Activated CD4-positive, alpha-beta T cell treated with anti-CD3 and anti-CD28 coated beads, Interleukin-2, amount 50 U/mL, for 4 hours (primary cell): ENCODE measurements around the gene GPR132.

Source experiments
- DNase-seq, 2 experiments: peaks; one replicate each; pipeline ENCODE4 v3.0.0-alpha.2; 2020

The GPR132 gene

DNA sequence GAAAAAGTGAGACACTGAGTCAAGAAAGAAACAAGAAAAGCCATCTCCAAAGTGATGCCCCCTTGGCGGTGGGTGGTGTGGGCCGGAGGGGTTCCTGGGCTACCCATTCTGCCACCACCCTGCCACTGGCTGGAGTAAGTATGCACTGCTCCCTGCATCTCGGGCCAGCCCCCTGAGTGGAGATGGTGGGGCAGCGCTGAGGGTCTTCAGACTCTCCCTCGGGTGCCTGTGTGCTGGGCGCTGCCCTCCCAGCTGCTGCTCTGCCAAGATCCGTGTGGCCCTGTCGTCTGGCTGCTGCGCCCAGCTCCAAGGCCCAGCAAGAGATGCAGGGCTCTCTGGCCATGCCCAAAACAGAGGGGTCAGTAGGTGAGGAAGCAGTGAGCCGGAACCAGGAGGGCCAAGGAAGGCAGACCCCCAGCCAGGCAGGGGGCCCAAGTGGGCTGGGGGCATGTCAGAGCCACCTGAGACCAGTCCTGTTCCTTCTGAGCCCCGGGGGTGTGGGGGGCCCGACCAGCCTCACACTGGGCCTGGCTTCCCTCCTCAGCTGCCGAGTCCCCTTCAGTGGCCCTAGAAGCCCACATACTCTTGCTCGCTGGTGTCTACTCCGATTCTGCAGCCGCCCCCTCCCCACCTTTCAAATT lies 5.2 kb downstream of the GPR132 start:
- no peak for DNase-seq

DNA sequence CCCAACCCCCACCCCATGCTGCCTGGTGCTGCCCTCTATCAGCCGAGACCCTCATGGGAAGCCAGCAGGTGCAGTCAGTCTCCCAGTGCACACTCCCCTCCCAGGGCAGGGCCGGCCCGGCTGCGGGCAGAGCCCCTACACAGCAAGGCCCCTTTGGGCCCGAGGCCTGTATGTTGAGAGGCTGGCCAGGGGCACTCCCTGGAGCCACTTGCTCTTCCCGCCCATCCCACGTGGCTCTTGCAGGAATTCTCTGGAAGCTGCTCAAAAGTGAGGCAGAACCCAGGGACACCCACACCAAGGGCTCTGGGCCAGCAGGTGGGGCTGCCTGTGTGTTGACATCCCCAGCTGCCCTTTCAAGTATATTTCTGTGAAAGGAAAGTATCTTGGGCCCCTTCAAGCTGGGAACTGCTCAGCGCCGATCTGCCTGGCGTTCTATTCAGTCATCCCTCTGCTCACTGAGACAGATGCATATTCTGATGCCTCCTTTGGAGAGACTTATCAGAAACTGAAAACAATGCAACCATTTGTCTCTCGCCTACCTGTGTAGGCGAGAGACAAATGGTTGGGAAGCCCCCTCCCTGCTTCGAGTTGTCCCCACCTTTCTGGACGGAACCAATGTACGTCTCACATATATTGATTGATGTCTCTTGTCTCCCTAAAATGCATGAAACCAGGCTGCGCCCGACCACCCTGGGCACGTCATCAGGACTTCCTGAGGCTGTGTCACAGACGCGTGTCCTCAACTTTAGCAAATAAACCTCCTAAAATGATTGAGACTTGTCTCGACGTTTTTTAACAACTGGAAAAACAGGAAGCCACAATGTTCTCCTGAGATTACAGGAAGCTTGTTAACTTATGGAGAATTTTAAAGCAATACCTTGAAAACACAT lies 6.0 kb downstream of the GPR132 start:
- peak in 1 of 2 experiments; percentile 44 for DNase-seq

DNA sequence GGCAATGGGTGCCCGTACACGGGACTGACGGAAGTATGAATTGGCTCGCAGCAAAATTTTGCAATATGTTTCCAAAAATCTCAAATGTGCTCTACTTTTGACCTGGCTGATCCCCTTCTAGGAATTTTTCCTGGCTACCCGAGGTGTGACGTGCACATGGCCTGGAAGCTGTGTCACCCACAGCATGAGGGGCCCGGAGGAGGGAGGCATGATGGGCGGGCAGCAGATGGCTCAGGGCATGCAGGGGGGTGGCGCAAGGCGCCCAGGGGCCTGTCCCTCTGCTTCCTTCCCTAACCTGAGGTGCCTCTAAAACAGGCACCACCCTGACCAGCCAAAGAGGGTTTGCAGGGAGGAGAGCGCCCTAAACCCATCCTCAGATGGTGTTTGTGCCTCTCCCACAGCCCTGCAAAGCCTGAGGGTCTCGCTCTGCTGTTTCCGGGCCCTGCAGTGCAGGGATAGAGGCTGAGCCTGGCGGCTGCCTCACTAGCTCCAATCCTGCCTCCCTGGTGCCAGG lies 6.7 kb downstream of the GPR132 start:
- no peak for DNase-seq

DNA sequence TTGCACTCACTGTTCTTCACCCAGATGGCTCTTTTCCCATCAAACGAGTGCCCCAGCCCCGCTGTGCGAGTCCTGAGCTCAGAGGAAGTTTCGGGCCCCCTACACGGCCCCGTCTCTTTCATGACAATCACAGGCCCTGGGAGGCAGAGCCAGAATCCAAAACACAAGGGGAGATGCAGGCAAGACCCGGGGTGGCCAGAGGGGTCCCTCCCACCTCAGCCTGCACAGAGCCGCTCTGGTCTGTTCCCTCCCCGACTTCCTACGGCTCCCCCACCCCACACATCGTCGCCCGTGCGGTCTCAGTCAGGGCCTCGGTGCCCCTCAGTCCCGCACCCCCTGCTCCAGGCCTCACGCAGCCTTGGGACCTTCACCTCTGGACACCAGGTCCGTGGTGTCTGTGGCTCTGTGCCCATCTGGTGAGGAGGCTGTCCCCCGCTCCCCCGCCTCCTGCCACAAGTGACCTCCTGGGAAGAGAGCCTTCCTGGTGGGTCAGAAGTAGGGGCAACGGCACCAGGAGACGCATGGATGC lies 8.9 kb downstream of the GPR132 start:
- no peak for DNase-seq

DNA sequence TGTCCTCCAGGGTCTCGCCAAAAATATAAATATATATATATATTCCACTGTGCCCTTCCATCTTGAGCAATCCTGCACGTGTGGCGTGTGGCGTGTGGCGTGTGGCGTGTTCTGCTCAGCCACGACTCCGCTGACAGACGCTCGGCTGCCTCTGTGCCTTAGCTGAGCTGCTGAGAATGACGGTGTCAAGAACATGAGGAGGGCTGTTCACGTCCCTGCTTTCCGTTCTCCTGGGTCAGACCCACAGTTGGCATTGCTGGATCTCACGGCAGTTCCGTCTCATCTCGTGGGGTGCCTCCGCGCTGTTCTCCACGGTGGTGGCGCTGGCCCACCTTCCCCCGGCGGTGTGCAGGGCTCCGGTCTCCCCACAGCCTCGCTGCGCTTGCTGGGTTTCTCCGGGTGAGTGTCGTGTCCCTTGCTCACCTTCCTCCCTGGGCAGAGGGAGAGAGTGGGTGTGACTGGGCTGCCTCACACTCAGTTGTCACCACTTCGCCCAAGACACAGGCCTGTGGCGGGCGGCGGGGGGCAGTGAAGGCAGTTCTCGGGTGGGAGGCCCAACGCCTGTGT lies 9.4 kb downstream of the GPR132 start:
- no peak for DNase-seq

DNA sequence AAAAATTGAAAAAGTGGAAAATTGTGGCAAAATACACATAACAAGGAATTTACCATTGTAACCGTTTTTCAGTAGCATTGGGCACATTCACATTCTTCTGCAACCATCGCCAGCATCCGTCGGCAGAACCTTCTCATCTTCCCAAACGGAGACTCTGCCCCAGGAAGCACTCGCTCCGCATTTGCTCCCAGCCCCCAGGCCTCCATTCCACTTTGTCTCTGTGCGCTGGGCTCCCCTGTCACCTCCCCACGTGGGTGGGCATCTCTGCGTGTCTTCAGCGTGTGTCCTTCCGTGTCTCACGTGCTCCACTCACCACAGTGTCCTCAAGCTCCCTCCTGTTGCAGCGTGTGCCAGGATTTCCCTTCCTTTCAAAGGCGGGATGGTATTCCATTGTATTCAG lies 9.9 kb downstream of the GPR132 start:
- DNase-seq, result no peak

DNA sequence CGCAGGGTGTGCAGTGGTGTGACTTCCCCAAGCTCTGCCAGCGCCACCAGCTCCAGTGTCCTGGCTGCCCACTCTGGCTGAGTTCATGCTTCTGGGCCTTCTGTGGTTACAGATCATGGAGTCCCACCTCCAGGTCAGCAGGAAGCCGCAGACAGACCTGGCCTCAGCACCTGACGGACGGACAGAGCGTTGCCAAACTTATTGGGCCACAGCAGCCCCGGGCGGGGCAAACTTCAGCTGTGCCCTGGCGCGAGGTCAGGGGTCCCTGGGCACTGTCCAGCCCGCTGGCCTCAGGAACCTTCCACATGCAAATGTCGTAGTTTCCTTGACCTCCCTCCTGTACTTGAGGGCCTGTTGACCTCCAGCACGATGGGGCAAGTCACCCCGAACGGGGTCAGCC lies 11.2 kb downstream of the GPR132 start:
- DNase-seq, result no peak

DNA sequence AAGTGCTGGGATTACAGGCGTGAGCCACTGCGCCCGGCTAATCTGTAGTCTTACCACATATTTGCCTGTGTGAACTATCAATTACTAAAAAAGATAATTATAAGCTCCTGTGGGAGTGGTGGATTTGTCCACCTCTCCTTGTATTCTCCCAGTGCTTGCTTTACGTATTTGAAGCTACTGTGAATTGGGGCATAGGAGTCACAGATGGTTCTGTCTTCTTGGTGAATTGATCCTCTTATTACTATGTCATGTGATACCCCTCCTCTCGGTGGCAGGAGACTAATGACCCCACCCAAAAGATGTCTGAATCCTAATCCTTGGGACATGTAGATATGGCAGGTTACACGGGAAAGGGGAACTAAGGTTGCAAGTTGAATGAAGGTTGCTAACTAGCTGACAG lies 11.8 kb downstream of the GPR132 start:
- DNase-seq, result no peak

DNA sequence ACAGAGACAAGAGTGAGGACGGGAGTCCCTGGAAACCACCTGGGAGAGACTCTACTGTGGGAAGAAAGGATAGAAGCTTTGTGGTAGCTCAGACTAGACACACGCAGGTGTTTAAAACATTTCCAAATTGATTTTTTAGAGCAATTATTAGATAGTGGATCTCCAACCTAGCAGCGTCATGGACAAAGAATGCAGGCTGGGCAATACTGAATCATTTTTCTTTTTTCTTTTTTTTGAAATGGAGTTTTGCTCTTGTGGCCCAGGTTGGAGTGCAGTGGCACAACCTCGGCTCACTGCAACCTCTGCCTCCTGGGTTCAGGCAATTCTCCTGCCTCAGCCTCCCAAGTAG lies 13.1 kb downstream of the GPR132 start:
- DNase-seq, result no peak

DNA sequence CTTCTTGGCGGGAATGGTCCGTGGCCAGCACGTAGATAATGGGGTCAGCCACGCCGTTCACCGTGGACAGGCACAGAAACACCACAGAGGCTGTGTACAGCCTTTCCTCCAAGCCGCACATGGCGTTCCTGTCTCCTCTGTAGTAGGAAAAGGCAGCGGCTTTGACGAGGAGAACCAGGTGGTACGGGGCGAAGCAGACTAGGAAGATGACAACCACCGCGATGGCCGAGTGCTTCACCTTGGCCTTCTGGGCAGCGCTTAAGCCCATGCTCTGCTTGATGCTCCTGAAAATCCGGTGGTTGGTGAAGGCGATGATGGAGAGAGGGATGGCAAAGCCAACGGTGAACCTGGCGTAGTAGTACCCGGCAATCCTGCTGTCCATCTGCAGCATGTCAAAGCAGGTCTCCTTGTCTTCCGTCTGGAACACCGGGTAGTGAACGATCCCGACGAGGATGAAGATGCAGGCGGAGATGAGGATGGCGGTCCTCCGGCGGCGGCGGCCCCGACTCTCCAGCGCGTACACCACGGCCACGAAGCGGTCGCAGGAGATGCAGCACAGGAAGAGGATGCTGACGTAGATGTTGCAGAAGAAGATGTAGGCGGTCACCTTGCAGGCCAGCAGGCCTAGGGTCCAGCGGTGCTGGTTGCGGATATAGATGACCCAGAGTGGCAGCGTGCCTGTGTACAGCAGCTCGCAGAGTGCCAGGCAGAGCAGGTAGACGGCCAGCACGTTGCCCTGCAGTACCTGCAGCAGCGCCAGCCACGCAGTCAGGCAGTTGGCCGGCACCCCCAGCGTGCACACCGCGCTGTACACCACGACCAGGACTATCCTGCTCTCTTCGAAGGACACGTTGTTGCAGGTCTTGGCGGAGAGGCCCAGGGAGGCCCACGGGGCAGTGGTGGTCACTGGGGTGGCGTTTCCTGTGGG lies 13.8 kb downstream of the GPR132 start:
- no peak for DNase-seq

DNA sequence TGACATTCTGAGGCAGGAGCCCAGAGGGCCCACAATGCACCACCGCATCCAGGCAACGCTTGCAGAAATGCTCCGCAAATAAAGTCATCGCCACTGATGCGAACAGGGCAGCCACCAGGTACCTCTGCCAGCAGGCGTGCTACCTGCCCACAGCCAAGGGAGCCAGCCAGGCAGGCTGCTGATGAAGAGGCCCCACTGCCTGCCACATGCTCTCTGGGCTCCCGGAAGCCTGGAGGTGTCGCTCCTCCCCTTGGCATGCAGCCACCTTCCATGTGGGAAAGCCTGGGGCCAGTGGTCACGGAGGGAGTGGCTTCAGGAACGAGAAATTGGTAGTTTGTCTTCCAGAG lies 14.7 kb downstream of the GPR132 start:
- no peak for DNase-seq

DNA sequence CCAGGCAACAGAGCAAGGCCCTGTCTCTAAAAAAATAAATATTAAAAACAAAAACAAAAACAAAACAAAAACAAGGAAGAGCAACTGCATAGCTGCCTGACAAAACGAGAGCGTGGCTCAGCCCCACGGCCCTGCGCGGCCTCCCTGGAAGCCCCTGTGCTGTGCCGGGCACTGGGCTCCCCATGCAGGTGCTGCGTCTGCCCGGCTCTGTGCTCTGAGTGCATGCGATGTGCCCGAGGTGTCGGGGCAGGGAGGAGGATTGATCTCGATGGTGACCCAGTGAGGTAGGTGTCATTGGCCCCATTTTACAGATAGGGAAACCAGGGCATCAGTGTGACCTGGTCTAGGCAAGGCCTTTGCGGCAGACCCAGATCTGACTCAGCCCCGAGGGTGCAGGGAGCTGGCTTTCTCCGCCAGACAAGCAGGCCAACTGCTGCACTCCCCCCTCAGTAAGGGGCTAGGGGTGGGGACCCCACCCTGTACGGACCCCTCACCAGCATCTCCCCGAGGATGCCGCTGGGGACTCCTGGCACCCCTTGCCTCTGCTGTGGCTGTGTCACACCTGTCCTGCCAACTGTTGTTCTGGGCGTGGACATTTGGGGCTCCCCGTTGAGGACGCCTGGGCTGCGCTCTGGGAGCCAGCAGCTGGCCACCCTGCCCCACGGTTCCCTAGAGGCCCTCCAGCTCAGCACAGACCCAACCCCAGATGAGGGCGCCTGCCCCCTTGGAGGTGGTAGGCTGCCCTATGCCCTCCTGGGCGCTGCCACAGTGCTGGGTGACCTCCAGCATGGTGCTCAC lies 15.3 kb downstream of the GPR132 start:
- DNase-seq, result no peak

DNA sequence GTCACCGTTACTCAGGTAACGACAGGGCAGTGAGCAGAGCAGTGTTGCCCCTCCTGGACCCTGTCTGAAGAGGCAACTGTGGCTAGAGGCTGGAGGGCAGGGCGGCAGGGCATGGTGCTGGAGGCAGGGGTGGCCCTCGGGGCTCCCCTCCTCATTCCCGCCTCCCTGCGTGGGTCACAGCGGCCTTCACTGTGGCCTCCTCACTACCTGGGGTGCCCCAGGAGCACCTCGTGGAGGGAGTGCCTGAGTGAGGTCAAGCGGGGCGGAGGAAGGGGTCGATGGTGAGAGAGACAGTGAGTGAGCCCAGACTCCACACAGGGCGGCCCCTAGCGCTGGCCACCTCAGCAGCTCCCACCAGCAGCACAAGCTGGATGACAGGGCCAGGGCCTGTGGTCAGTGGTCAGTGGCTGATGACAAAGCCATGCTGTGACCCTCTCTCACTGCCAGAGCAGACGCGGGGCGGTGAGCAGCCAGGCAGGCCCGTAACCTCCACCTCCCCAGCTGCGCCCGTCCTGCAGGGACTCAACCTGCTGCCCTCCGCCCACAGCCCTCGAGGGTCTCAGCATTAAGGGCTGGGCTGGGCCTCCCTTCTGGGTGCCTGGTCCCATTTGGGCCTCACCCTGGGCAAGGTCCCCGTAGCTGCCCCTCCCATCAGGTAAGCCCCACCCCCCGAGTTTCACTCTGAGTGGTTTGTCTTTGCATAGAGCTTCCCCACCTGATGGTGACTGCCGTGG lies 17.8 kb downstream of the GPR132 start:
- DNase-seq, result no peak

DNA sequence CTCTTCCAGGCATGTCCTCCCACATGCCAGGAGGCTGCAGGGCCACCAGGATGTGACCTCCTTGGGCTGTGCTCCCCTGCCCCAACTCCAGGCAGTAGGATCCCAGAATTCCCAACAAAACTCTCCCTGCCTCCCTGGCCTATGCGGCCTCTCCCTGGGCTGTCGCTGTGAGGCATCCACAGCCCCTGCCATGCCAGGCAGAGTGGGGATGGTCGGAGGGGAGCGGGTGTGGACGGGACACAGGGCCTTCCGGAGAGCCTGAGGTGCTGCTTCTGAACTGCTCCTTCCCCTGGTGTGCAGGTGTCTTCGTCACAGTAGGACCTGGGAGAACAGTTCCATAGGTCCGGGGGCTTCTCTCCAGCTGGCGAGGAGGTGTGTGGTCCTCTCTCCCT lies 18.3 kb downstream of the GPR132 start:
- no peak for DNase-seq

DNA sequence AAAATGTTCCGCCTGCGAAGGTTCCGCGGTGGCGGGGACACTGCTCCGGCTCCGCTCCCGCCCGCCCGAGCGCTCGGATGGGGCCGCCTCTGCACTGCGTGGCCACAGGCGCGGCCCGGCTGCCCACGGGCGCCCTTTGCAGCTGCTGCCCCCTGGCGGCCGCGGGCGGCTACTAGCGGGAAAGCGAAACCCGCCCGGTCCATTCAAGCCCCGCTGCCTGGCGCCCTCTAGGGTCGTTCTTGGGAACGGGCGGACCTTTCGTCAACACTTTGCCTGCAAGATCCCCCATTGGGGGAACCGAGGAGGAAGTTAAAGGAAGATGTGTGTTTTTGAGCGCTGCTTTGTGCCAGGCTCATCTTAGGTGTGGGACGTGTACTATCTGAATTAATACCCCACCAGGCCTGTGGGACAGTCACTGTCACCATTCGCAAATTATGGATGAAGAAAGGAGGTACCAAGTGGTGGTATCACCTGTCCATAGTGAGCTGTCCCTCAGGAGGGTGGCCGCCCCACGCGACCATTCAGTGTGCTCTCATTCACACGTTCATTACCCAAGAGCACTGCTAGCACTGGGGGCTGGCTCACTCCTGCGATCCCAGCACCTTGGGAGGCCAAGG lies 19.4 kb downstream of the GPR132 start:
- DNase-seq, result peak; percentile 91

DNA sequence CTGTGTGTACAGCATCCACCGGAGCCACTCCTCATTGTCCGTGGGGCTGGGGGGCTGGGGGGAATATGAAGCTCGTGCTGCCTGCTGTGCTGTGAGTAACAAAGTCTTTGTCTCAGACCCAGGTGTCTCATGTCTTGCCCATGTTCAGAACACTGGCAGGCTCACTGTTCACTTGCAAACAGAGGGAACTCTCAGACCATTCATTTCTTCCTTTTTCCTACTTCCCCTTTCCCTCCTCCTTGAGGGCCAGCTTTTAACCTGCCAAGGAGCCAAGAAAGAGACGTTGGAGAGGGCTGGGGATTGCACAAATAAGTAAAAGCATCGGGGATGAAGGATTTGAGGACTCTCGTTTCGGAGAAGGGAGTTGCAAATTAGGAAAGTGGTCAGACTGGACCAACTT lies 21.6 kb downstream of the GPR132 start:
- DNase-seq, result no peak

DNA sequence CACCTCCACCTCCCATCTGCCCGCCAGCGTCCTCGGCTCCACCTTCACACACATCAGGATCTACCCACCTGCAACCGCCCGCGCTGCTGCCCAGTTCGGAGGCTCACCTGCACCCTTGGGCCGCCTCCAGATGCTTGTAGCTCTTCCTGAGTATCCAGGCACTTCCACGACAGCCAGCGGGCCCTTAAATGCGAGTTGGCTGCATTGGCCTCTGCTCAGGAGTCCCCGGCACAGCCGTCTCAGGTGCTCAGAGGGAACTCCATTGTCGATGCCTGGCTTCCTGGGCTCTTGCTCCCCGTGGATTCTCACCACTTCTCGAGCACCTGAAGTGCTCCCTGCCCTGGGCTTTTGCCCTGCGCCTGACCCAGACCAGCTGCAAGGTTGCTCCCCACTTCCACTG lies 22.4 kb downstream of the GPR132 start:
- no peak for DNase-seq

DNA sequence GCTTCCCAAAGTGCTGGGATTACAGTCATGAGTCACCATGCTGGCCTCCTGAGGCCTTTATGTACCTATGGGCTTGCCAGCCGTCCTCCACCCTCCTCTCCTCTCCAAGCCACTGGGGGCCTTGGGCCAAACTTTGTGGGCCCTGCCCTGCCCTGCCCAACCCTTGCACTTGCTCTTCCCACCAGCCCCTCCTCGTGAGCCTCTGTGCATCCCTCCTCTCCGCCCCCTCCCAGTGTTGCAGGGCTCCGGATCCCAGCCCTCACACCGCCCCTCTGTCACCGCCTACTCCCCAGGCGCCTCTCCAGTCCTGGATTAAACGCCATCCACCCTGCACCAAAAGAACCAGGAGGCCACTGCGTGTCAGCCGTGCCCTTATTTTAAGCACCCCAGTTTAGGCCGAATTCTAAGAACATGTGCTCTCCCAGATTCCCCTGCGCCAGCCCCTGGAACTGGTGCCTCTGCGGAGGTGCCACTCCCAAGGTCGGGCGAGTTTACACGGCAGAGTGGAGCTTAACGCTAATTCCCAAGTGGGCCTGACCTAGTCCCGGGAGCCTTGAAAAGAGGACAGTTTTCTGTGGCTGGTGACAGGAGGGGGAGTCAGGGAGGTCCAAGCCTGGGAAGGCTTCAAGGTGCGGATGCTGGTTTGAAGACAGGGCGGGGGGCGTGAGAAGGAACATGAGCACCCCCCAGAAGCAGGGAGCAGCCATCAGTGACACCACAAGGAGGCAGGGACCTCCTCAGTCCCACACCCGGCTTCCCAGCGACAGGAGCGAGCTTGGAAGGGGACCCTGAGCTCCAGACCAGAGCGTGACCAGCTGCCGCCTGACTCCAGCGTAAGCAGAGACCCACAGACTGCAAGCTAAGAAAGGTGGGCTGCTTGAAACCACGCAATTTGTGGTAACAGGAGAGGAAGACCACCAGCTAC lies 23.1 kb downstream of the GPR132 start:
- DNase-seq, result no peak

DNA sequence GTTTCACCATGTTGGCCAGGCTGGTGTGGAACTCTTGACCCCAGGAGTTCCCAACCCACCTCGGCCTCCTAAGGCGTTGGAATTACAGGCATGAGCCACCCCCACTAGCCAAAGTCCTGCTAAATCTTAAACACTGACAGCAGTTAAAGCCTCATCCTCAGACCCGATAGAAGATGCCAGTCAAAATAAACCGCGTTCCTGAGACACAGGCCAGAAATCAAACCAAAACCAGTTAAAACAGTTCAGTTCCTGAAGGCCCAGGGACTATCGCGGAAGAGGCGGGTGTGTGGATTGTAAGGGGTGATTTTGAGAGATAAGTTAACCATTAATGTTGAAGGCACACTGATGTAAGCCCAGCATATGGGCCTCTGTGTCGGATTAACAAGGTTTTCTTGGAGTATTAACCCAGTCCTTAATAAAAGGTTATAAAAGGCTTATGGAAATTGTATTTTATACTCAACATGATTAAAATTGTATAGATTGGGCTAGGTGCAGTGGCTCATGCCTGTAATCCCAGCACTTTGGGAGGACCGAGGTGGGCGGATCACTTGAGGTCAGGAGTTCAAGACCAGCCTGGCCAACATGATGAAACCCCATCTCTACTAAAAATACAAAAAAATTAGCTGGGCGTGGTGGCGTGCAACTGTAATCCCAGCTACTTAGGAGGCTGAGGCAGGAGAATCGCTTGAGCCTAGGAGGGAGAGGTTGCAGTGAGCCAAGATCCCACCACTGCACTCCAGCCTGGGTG lies 25.6 kb downstream of the GPR132 start:
- DNase-seq, result no peak
